Keratinocyte (primary cell): ENCODE data around the gene STS. TPM values are rescaled to one million over a fixed set of nuclear protein-coding genes. Genes with fewer than 3 reads are reported as not detected.

Experiments used
- DNase-seq: peaks from one replicate; pipeline ENCODE4 v3.0.0-alpha.2; 2011; ENCODE audit warnings: low read depth, missing footprints, low spot score
- FAIRE-seq: peaks from 2 replicates; lab custom pipeline; 2011; peaks lifted over from hg19 to GRCh38; lab: Jason Lieb, UNC
- H2AFZ ChIP-seq: 2 replicates; pipeline ENCODE4 v1.6.0; 2012; ENCODE audit warnings: low read length, control low read depth, inconsistent platforms; ENCODE audit not compliant: control insufficient read depth
- H3K27ac ChIP-seq: 2 replicates; pipeline ENCODE4 v1.5.1; 2011; ENCODE audit warnings: low read length; ENCODE audit not compliant: control insufficient read depth, insufficient read depth
- H3K27me3 ChIP-seq: 3 replicates; pipeline ENCODE4 v1.6.0; 2011; ENCODE audit warnings: low read length; ENCODE audit not compliant: control insufficient read depth, insufficient read depth; ENCODE audit errors: extremely low read depth
- H3K36me3 ChIP-seq, 2 experiments: 2 replicates in 1 of 2; 3 replicates in 1 of 2; pipeline ENCODE4 v1.5.1; 2011; ENCODE audit warnings: low read length in 2 of 2, mild to moderate bottlenecking in 1 of 2; ENCODE audit not compliant: control insufficient read depth in 2 of 2, insufficient read depth in 2 of 2; ENCODE audit errors: extremely low read depth in 1 of 2
- H3K4me1 ChIP-seq: 3 replicates; pipeline ENCODE4 v1.5.1; 2011; ENCODE audit warnings: low read length; ENCODE audit not compliant: control insufficient read depth, insufficient read depth; ENCODE audit errors: extremely low read depth
- H3K4me2 ChIP-seq: 3 replicates; pipeline ENCODE4 v1.6.0; 2011; ENCODE audit warnings: low read depth, low read length; ENCODE audit not compliant: control insufficient read depth, insufficient read depth; ENCODE audit errors: extremely low read depth
- H3K4me3 ChIP-seq, 3 experiments: fragments of 200-600 bp in 1 of 3; sonication (generic) in 1 of 3; 2 replicates in 2 of 3; 3 replicates in 1 of 3; pipeline ENCODE4 v1.5.1; 2011 to 2016; ENCODE audit warnings: low read length in 3 of 3, mild to moderate bottlenecking in 3 of 3, control low read depth in 2 of 3, inconsistent platforms in 1 of 3, low read depth in 1 of 3, mixed read lengths in 1 of 3, mixed run types in 1 of 3, moderate library complexity in 1 of 3; ENCODE audit not compliant: control insufficient read depth in 2 of 3, insufficient read depth in 2 of 3; ENCODE audit errors: extremely low read depth in 1 of 3
- H3K79me2 ChIP-seq: 2 replicates; pipeline ENCODE4 v1.6.0; 2012; ENCODE audit warnings: low read length; ENCODE audit not compliant: control insufficient read depth, insufficient read depth
- H3K9ac ChIP-seq: 3 replicates; pipeline ENCODE4 v1.6.0; 2011; ENCODE audit warnings: low read length; ENCODE audit not compliant: control insufficient read depth, insufficient read depth; ENCODE audit errors: extremely low read depth
- H3K9me1 ChIP-seq: 3 replicates; pipeline ENCODE4 v1.6.0; 2011; ENCODE audit warnings: low read length; ENCODE audit not compliant: control insufficient read depth, insufficient read depth; ENCODE audit errors: extremely low read depth
- H3K9me3 ChIP-seq: 2 replicates; pipeline ENCODE4 v1.5.1; 2012; ENCODE audit warnings: low read depth, low read length; ENCODE audit not compliant: control insufficient read depth
- H4K20me1 ChIP-seq: 3 replicates; pipeline ENCODE4 v1.6.0; 2011; ENCODE audit warnings: low read length; ENCODE audit not compliant: control insufficient read depth, insufficient read depth; ENCODE audit errors: extremely low read depth
- EZH2 ChIP-seq: IDR thresholded peaks from one replicate; pipeline ENCODE4 v1.6.1; 2012; ENCODE audit warnings: inconsistent platforms, mild to moderate bottlenecking, low read length, moderate library complexity
- dilution Hi-C: fragments of 300-500 bp; cut with MboI; formaldehyde crosslinking; loops from one replicate; pipeline ENCODE4 v1.7.0; 2020; ENCODE audit warnings: low sequenced_read_pairs; ENCODE audit not compliant: extremely low pct_ligation_motif_present
- polyA plus RNA-seq, 5 experiments: library from polyadenylated mRNA; depleted of rRNA in 3 of 5; stranded (reverse) in 3 of 5; stranded (forward) in 1 of 5; unstranded in 1 of 5; fragments of >200 nt; gene quantifications; 1 replicate in 1 of 5; 2 replicates in 3 of 5; 3 replicates in 1 of 5; pipeline versions ENCODE4 v1.2.1 to v1.2.3, GENCODE V29; 2011 to 2012; ENCODE audit warnings: missing spikeins in 2 of 5, low read depth in 1 of 5, low replicate concordance in 1 of 5
- TF ChIP-seq, protein P1 (sequence below), 3 experiments: IDR thresholded peaks in 1 of 3; conservative IDR thresholded peaks in 1 of 3; optimal IDR thresholded peaks in 1 of 3; 2 replicates in 2 of 3; 3 replicates in 1 of 3; pipeline versions ENCODE3 to v1.5.1; 2011; ENCODE audit warnings: low read length in 3 of 3, mild to moderate bottlenecking in 3 of 3, moderate library complexity in 2 of 3, control low read depth in 1 of 3, inconsistent platforms in 1 of 3; ENCODE audit not compliant: insufficient read depth in 2 of 3; ENCODE audit errors: extremely low read depth in 1 of 3

STS gene
- polyA plus RNA-seq, 1 donor (not counting 4 experiments of a cell fraction or from before 2014, with no cell fraction given) = 2.9 TPM

DNA sequence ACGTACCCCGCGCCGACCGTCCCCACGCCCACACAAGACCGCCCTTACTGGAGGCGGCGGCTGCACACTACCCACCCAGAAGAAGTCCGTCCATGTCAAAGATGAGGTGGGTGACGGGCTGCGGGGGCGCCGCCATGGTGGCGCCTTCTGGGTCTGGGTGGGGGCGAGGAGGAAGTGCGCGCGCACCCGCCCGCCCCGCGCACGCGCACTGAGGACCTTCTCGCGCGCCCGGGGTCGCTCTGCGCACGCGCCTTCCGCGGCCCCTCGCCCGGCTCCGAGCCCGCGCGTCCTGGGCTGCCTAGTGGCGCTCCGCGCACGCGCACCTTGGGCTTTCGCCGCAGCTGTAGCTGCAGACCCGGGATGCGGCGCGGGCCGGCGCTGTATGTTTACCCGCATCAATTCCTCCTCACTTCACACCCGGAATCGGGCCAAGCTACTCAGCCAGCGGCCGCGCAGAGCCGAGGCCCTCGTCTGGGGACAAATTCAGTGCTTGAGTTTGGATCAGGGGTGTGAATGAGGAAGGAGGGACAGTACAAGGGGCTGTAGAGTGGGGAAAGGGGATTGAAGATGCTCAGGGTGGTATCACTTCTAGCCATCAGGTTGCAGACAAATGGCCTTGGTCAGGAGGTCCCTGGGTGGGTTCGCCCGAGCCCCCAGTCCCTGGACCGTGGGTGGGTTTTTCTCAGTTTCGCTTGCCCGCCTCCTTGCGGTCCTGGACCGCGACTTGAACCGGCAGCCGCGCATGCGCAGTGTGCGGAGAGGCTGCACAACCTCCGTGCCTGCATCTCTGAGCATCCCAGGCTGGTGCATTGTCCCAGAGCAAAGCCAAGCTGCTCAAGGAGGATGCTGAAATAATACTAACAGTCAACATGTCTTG, 704 bp downstream of the STS start, which contains the start of gene PUDP:
Gene PUDP (minus strand): TSS at position 176 of the 877 bp plus-strand sequence. CDS start 40 bp downstream, at position 136.
- Histone ChIP-seq H3K27me3 (no peaks in the 10 kb centered on the region), H3K4me1 (peaks cover 3% of the 10 kb centered on the region), H3K4me2 (peak within 1 kb of the TSS; percentile 88), H3K79me2 (peaks cover 39% of the 10 kb centered on the region), H3K27ac (peak within 1 kb of the TSS; percentile 62), H3K9me1 (no peaks in the 10 kb centered on the region), H3K9ac (peak within 1 kb of the TSS; percentile 81), H3K36me3 (no peaks in the 10 kb centered on the region), H4K20me1 (no peaks in the 10 kb centered on the region), H3K4me3 (peak within 1 kb of the TSS; percentile 82 to 97 (median 97)), H3K9me3 (no peaks in the 10 kb centered on the region), H2AFZ (peak within 1 kb of the TSS; percentile 97)
- dilution Hi-C loops = no loop called here
- TF ChIP-seq, protein P1, sequence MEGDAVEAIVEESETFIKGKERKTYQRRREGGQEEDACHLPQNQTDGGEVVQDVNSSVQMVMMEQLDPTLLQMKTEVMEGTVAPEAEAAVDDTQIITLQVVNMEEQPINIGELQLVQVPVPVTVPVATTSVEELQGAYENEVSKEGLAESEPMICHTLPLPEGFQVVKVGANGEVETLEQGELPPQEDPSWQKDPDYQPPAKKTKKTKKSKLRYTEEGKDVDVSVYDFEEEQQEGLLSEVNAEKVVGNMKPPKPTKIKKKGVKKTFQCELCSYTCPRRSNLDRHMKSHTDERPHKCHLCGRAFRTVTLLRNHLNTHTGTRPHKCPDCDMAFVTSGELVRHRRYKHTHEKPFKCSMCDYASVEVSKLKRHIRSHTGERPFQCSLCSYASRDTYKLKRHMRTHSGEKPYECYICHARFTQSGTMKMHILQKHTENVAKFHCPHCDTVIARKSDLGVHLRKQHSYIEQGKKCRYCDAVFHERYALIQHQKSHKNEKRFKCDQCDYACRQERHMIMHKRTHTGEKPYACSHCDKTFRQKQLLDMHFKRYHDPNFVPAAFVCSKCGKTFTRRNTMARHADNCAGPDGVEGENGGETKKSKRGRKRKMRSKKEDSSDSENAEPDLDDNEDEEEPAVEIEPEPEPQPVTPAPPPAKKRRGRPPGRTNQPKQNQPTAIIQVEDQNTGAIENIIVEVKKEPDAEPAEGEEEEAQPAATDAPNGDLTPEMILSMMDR (optimal IDR thresholded peaks at IDR 0.05 in 1 of 3, IDR thresholded peaks at IDR 0.05 in 1 of 3, conservative IDR thresholded peaks at IDR 0.05 in 1 of 3; ENCODE audit: extremely low read depth in 1 of 3, insufficient read depth in 2 of 3, low read length in 3 of 3) = peak in 2 of 3 experiments; percentile 22 to 43
- no peak for TF ChIP-seq EZH2
- FAIRE-seq (no peak), DNase-seq (peak; percentile 41)

DNA sequence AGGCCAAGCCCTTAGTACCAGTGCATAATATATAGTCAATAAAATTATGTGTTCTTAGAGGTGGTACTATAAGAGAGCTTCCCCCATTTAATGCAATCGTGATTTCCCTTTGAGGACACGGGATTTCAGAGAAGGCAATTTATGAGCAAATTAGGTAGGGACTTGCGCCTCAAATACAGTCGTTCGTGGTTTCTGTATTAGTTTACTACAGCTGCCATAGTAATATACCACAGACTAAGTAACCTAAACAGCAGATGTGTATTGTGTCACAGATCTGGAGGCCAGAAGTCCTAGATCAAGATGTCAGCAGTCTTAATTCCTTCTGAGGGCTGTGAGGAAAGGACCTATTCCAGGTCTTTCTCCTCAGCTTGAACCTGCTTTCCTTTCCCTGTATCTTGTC, 1.9 kb downstream of the STS start:
- no peak overlapping the region for H2AFZ ChIP-seq
- H3K79me2 ChIP-seq = peaks cover 29% of the 10 kb centered on the region
- H3K27me3 ChIP-seq = no peaks in the 10 kb centered on the region
- H3K9me3 ChIP-seq = no peaks in the 10 kb centered on the region
- H3K4me3 ChIP-seq = no peak overlapping the region
- H3K36me3 ChIP-seq = no peaks in the 10 kb centered on the region
- dilution Hi-C loops = no loop called here
- H3K9me1 ChIP-seq = no peaks in the 10 kb centered on the region
- DNase-seq (no peak), FAIRE-seq (no peak)
- TF ChIP-seq EZH2 = no peak
- TF ChIP-seq, protein P1 (optimal IDR thresholded peaks at IDR 0.05 in 1 of 3, IDR thresholded peaks at IDR 0.05 in 1 of 3, conservative IDR thresholded peaks at IDR 0.05 in 1 of 3; ENCODE audit: extremely low read depth in 1 of 3, insufficient read depth in 2 of 3, low read length in 3 of 3) = no peak
- H3K4me2 ChIP-seq = no peak overlapping the region
- H3K27ac ChIP-seq = no peak overlapping the region
- H3K4me1 ChIP-seq = peaks cover 3% of the 10 kb centered on the region
- no peaks in the 10 kb centered on the region for H4K20me1 ChIP-seq
- no peak overlapping the region for H3K9ac ChIP-seq
